ENCODE data around the gene GCSH. TPM values are rescaled to one million over a fixed set of nuclear protein-coding genes. Genes with fewer than 3 reads are reported as not detected.

The GCSH gene
- total RNA-seq, 1 donor from 2014 or later: 16.3 TPM

- H3K27ac Mint-ChIP-seq (ENCODE audit: unreplicated experiment): no peak overlapping the region
- no peaks in the 10 kb centered on the region for H3K9me3 Mint-ChIP-seq (ENCODE audit: low read depth)
- no peak for TF ChIP-seq CTCF (IDR thresholded peaks at IDR 0.05)
- H3K4me1 Mint-ChIP-seq (ENCODE audit: low read depth): peaks cover 5% of the 10 kb centered on the region
- H3K27me3 Mint-ChIP-seq (ENCODE audit: low read depth): no peaks in the 10 kb centered on the region
- H3K36me3 Mint-ChIP-seq (ENCODE audit: low read depth): no peaks in the 10 kb centered on the region
- H3K4me3 Mint-ChIP-seq (ENCODE audit: unreplicated experiment): no peak overlapping the region
- no peak for DNase-seq (ENCODE audit: low spot score)
These were observed 19.6 kb downstream of the GCSH start for GRCh38 chr16:81076566-81077075.

DNA sequence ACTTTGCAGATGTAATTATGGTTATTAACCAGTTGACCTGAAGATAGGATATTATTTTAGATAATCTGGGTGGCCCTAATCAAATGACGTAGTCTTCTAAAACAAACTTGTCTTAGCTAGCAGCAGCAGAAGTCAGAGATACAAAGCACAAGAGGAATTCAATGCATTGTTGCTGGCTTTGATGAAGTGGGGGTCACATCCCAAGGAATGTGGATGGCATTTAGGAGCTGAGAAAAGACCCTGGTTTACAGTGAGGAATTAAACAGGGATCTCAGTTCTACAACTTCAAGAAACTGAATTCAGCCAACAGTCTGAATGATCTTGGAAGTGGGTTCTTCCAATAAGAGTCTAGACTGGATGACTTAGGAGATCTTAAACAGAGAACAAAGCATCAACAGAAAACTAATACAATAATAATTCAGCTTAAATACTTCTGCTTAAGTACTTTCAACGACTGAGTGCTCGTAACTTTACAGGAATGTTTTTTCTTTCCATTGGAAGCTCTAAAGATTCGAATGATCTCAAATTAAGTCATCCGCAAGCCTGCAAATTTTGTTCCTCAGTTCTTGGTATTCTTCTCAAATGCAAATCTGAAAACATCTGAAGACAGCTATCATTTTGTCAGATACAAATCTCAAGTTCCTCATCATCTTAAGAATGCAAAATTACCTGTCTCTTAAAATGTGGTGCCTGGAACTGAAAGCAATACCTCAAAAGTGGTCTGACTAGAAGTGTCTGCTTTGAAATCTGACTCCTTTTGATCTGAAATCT is 22.4 kb downstream of the GCSH start:
- TF ChIP-seq CTCF (IDR thresholded peaks at IDR 0.05): no peak
- H3K27me3 Mint-ChIP-seq (ENCODE audit: low read depth): no peaks in the 10 kb centered on the region
- no peak overlapping the region for H3K27ac Mint-ChIP-seq (ENCODE audit: unreplicated experiment)
- no peaks in the 10 kb centered on the region for H3K36me3 Mint-ChIP-seq (ENCODE audit: low read depth)
- H3K9me3 Mint-ChIP-seq (ENCODE audit: low read depth): no peaks in the 10 kb centered on the region
- H3K4me3 Mint-ChIP-seq (ENCODE audit: unreplicated experiment): no peak overlapping the region
- DNase-seq (ENCODE audit: low spot score): no peak
- H3K4me1 Mint-ChIP-seq (ENCODE audit: low read depth): peaks cover 5% of the 10 kb centered on the region

- no peak overlapping the region for H3K4me3 Mint-ChIP-seq (ENCODE audit: unreplicated experiment)
- DNase-seq (ENCODE audit: low spot score): no peak
- H3K36me3 Mint-ChIP-seq (ENCODE audit: low read depth): no peaks in the 10 kb centered on the region
- H3K27ac Mint-ChIP-seq (ENCODE audit: unreplicated experiment): no peak overlapping the region
- TF ChIP-seq CTCF (IDR thresholded peaks at IDR 0.05): no peak
- H3K4me1 Mint-ChIP-seq (ENCODE audit: low read depth): no peaks in the 10 kb centered on the region
- H3K9me3 Mint-ChIP-seq (ENCODE audit: low read depth): no peaks in the 10 kb centered on the region
- H3K27me3 Mint-ChIP-seq (ENCODE audit: low read depth): no peaks in the 10 kb centered on the region
These were observed 24.4 kb downstream of the GCSH start for GRCh38 chr16:81071805-81072204.

GRCh38 chr16:81070979-81071378 is 25.2 kb downstream of the GCSH start:
- H3K27me3 Mint-ChIP-seq (ENCODE audit: low read depth): no peaks in the 10 kb centered on the region
- H3K36me3 Mint-ChIP-seq (ENCODE audit: low read depth): no peaks in the 10 kb centered on the region

DNA sequence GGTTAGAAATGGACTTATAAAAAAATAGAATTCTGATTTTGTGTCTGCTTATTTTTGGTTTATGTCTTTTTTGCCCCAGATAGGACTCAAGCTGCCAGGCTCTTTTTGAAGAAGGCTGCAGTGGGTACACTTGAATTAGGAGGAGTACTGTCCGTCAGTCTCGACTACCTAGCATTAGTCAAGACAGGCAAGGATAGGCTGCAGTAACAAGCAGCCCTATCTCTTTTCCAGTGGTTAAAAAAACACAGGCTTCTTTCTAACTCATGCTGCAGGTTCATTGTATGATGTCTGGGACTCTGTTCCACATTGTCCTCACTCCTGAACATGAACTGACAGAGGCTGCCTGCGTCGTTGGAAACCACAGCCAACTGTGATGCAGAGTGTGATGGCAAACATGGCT is 27.1 kb downstream of the GCSH start:
- Mint-ChIP-seq H3K4me3 (ENCODE audit: unreplicated experiment) (no peak overlapping the region), H3K27me3 (ENCODE audit: low read depth) (no peaks in the 10 kb centered on the region), H3K36me3 (ENCODE audit: low read depth) (no peaks in the 10 kb centered on the region), H3K27ac (ENCODE audit: unreplicated experiment) (no peak overlapping the region), H3K9me3 (ENCODE audit: low read depth) (no peaks in the 10 kb centered on the region), H3K4me1 (ENCODE audit: low read depth) (no peaks in the 10 kb centered on the region)
- DNase-seq (ENCODE audit: low spot score): no peak
- TF ChIP-seq CTCF (IDR thresholded peaks at IDR 0.05): no peak

More at GRCh38 chr16:81070979-81071378, 25.2 kb downstream of the GCSH start:
- Mint-ChIP-seq H3K27ac (ENCODE audit: unreplicated experiment) (no peak overlapping the region), H3K4me3 (ENCODE audit: unreplicated experiment) (no peak overlapping the region), H3K4me1 (ENCODE audit: low read depth) (no peaks in the 10 kb centered on the region), H3K9me3 (ENCODE audit: low read depth) (no peaks in the 10 kb centered on the region)
- no peak for TF ChIP-seq CTCF (IDR thresholded peaks at IDR 0.05)
- no peak for DNase-seq (ENCODE audit: low spot score)

Measured in chondrocyte (in vitro differentiated cells).